Measurements from ENCODE around the gene ADAMTS17.

The ADAMTS17 gene

DNA sequence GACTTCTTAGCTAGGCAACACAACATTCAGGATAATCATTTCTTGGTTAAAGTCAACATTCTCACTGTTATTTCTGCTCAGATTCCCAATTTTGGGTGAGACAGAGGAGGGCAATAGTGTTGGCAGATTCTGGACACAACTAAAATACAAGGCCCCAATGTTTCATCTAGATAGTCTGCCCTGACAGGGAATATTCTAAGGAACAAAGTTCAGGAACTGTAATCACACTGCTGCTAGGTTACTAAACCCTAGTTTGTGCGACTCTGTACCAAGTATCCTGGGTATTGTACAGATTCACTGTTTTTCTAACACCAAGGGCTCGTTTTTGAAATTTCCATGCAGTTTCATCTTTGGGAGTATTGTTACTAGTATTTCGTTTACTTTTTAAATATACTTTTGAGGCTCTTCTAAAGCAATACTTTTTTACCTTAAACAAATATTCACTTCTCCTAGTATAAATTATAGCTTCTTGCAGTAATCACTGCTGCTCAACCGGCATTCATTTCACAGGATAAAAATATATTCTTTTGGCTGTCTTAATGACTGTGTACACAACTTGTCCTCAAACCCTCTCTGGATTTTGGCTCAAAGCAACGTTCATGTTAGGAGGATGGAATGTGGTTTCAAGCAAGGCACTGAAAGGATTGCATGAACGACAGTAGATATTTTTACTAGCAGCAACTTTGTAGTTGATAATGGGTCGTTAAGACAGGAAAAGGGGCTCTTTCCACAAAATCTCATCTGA lies 167.4 kb downstream of the ADAMTS17 start:
- no peak for DNase-seq (ENCODE audit: low read depth)

DNA sequence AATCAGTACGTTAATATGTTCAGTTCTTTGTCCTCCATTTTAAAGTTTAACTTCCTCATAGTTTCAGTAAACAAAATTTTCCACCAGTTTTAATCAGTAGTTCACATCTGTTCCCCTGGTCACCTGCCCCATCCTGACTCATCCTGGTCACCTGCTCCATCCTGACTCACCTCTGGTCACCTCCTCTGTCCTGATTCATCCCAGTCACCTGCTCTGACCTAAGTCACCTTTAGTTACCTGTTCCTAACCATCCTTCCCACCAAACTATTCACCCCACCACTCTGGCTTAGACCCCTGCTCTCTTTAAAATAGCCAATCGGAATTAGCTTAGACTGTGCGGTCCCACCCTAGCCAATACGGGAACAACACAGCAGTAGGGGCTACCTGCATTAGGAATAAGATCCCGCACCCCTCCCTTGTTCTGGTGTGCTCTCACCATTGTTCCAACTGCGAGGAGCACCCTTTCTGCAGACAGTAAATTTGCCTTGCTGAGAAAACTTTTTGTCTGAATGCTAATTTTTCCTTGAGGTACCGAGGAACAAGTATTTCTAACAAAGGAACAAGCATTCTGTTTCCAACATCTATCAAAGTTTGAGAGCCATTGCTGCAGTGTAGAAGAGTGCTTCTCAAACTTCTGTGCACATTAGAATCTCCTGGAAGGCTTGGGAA lies 169.3 kb downstream of the ADAMTS17 start:
- no peak for DNase-seq (ENCODE audit: low read depth)

DNA sequence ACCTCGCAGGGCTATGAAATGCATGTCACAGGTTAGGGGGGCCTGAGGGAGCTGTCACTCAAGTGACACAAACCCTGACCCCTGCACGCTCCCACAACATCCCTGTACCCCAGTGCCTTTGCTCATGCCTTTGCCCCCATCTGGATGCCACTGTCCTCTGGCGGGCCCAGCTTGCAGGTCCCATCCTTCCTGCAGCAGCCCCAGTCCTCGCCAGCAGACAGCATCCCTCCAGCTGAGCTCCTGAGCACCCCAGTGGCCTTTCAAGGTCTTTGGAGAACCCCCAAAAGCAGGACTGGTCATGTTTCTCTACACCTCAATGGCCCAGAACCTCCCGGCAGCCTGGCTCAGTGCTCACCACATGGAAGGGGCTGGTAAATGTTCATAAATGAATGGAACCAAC lies 170.4 kb downstream of the ADAMTS17 start:
- no peak for DNase-seq (ENCODE audit: low read depth)

DNA sequence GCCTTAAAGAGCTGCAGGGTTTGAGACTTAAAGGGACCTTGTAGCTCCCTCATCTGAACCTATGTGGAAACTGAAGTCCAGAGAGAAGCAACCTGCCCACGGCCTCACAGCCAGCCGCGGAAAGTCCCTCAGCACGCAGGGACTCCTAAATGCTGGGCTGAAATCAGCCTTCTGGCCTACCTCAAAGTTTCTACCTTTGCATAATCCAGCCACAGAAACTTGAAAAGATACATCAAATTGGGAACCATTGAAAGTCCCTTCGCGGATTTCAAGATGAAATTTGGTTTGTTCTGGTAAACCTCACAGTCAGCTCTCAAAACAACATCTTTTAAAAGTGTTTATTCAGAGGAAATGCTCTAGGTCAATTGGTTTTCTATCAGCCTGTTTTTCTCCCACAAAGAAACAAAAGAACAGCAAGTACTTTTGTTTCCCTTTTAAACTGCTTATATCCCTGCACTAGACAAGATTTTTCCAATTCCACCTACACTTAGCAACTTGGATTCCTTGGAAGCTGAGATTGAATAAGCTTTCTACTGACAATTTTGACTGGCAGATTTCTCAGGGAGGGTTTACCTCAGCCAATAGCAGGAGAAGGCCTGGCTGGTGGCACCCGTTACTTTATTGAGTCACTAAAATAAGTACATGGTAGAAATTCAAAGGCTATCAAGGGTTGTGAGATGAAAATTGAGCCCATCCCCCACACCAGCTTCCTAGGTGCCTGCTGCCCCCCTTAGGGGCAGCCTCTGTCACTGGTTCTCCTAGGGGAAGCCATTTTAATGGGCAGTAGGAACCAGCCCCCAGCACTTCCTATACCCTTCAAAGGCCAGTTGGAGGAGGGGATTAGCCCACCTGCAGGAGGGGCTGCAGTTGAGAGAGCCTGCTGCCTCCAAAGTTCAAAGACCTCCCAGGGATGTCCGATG lies 171.2 kb downstream of the ADAMTS17 start:
- DNase-seq (ENCODE audit: low read depth) = no peak

DNA sequence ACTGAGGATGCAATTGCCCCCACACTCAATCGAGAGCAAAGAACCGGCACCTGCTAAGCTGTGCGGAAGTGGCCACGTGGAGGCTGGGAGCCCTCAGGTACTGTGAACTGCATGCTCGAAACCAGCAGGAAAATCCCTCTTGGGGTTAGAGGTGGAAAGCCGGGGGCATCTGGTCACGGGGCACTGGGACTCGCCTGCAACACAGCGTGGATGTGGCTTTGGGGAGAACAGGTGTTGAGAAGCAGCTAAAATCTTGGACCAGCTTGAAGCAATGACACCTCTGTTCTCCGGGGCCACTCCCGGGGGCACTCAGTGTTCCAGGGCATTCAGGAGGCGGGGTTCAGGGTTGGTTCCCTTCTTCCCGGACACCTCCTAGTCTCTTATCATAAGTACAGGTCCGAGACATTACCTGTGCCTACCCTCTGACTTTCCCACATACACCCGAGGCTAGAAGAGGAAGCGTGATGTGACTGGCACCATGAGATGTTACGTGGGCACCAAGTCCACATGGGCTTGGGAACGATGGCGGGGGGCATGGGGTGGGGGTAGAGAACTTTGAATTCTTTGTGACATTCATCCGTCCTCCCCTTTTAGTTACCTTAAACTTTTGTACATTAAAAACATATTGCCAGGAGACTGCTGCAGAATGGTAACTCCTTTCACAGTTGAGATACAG lies 172.0 kb downstream of the ADAMTS17 start:
- no peak for DNase-seq (ENCODE audit: low read depth)

DNA sequence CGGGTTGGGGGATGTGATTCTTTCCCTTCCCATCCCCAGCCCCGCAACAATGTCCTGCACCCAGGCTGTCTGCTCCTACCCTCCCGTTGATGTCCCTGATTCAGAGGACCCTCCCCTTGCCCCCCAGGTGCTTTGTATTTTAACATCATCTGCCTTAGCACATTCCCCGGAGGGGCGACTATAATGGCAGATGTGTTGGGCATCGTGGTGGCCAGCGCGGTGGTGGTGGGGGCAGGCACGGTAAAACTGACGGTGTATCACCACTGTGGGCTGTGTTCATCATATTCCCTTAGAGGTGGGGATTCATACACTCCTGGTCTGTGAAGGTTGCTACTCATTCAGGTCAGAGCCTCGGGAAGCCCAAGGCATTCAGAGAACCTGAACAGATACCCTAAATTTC lies 173.0 kb downstream of the ADAMTS17 start:
- DNase-seq (ENCODE audit: low read depth) = no peak

DNA sequence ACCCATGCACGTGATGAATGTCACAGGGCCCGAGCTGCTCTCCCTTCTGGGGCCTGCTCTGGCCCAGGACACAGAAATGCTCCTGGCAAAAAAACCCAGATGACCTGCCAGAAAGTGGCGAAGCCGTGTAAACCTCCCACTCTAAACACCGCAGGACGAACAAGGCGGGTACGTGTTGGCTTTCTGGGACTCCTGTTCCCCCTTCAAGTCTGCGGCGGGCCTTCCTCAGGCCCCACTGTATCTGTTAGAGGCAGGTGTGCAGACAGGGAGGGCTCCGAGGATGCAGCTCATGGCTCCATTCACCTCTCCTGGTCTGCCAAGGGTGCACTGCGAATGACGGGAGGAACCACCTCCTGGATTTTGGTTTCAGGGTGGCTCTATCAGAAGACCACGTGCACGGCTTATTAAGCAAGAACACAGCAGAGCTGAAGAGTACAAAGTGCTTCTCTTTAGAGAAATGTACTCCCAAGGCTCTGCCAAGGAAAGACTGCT lies 173.8 kb downstream of the ADAMTS17 start:
- no peak for DNase-seq (ENCODE audit: low read depth)

DNA sequence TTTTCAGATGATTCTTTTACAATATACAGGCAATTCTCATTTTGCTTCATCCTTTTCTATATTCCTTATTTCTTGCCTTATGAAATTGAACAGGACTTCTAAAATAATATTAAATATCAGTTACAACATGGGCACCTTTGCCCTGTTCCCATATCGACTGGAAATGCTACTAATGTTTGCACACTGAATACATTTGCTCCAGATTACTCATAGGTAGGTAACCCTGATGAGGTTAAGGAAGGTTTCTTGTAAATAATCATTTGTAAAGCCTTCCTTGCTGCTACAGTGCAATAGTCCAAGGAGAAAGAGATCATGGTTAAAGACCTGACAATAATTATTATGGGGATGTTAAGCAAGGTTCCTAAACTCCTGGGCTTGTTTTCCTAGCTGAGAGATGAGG lies 175.5 kb downstream of the ADAMTS17 start:
- DNase-seq (ENCODE audit: low read depth) = no peak

DNA sequence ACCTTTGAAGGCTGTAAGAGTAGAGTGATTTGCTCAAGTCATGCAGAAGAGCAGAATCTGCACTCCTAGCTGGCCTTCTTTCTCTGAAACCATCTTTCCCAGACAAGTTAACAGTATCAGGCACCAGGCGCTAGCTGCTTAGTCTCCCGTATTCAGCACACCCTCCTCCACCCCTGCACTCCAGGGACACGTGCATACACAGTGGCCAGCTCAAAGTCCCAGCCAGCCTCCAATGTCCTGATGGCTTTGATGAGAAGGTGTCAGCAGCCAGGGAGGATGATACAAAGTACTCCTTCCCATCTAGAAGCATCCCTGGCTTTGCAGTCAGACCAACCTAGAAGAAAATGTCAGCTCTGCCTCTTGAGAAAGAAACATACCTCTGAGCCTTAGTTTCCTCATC lies 177.8 kb downstream of the ADAMTS17 start:
- DNase-seq (ENCODE audit: low read depth) = no peak

DNA sequence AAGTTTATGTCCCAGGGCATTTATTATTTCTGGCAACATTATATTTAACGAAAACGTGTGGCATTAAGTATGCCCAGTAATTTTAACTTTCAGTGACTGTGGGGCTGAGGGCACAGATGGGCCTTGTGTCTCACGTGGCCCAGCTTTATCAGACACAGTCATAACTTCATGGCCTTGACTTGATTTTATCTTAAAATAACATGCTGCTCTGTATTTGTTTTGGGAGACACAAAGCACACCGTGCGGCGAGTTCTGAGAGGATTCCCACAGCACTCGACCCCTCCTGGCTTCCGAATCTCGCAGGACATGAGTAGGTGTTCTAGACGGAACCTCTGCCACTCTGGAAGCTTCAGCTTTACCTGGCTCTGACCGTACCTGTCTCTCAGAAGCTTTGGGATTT lies 180.8 kb downstream of the ADAMTS17 start:
- no peak for DNase-seq (ENCODE audit: low read depth)

DNA sequence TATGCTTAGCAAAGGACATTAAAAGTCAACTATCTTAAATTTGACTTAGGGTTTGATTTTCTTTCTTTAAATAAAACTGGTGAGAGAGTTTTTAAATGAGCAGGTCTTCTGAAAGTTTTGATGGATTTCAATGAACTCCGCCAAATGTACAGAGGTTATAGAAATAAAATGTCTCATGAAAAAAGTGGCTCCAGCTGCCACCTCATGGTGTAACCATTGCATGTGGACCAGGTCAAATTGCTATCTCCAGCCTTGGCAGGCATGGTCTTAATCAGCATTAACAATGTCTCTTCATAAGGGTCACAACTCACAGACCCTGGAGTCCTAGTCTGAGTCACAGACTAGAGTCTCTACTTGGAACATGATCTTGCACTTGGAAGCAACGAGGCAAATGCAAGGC lies 182.3 kb downstream of the ADAMTS17 start:
- DNase-seq (ENCODE audit: low read depth) = no peak

DNA sequence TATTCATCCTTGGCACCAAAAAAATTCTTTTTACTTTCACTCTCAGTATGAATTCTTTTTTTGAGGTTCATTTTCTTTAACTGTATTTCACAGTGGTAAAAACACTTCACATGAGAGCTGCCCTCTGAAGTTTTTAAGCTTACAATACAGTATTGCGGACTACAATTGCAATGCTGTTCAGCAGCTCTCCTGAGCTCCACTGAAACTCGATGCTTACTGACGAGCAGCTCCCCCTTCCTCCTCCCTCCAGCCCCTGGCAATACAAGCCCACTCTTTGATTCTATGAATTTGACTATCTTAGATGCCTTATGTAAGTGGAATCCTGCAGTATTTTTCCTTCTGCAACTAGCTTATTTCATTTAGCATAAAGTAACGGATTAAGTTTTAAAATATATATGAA lies 183.4 kb downstream of the ADAMTS17 start:
- no peak for DNase-seq (ENCODE audit: low read depth)

DNA sequence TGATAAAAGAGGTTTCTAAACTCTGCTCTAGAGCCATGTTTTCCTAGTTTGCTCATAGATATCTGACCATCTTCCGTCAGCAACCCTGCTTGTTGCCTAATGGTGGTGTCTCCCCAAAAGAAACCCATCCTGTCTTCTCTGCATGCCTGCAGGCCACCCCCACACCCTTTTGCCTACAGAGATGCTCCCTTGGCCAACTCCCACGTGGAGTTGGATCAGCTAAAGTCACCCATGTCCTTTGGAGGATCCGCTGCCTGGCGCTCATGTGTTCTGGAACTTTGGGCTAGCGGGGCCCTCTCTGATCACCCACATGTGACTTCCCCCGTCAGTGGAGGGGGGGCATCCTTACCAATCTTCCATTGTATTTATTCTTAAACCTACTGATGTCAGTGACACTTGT lies 185.6 kb downstream of the ADAMTS17 start:
- no peak for DNase-seq (ENCODE audit: low read depth)

DNA sequence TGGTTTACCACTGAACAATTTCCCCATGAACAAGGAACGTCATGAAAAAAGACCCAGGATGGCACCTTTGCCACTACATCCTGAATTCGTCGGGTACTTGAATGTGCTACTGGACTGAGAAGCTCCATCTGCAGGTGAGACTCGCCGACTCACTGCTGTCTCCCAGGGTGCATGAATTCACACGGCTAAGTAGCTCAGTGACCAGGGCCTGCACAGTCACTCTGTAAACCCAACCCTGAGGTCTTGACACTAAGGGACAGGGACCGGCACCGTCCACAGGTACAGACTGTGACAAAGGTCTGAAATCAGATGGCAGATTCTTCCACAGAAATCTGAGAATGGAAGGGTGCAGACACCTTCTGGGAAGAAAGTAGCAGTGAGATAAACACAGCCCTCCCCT lies 187.4 kb downstream of the ADAMTS17 start:
- no peak for DNase-seq (ENCODE audit: low read depth)

DNA sequence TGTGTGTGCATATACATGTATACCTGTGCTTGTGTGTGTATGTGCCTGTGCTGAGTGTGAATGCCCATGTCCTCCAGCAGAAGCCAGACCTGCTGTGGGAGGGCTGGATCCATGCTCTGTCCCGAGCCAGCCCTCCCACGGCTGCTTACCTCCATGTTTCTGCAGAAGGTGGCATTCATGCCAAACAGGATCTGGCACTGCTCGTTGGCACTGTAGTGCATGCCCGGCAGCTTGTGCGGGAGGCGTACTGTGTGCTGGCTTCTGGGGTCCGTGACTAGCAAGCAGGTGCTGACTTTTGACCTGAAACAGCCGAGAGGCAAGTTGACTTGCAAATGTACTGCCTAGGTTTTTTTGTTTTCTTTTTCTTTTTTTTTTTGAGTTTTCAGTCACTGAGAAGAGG lies 189.3 kb downstream of the ADAMTS17 start:
- no peak for DNase-seq (ENCODE audit: low read depth)

DNA sequence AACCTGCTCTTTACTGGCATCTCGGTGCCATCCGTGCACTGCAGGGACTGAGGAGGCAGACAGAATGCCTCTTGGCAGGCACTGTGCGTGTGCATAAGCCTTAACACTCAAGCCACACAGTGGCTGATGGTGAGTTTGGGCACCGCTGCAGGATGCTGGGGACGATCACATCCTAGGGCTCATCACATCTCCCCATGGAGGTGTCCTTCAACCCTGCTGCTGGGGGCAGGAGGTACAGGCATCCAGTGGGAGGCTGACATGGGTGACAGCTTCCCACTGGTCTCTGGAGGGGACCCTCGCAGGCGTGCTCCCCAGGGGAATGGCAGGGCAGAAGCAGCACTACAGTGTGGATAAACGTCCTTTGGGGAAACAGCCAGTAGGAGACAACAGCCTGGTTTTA lies 190.9 kb downstream of the ADAMTS17 start:
- no peak for DNase-seq (ENCODE audit: low read depth)

DNA sequence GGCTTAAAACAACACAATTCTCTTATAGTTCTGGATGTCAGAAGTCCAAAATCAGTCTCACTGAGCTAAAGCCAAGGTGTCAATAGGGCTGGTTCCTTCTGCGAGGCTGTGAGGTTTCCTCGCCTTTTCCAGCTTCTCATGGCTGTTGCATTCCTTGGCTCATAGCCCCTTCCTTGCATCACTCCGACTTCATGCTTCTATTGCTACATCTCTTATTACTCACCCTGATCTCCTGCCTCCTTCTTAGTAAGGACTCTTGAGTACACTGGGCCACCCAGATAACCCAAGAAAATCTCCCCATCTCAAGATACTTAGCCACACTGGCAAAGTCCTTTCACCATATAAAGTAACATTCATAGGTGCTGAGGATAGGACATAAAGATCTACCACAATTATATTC lies 193.9 kb downstream of the ADAMTS17 start:
- DNase-seq (ENCODE audit: low read depth) = no peak

DNA sequence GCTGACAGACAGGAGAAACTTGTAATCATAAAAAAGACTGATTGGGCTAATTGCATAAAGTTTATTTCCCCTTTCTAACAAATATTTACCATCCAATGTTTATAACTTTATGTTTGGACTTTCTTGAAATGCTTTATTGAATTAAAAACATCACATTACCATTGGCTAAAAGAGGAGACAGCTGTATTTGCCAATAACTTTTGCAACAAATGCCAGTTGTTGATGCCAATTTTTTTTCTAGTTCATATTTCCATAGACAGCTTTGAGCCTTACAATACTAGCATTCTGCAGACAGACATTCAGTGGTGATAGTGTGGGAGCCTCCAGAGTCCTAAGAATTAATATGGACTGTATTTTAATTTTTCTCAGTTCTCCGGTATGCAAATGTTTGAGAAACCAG lies 198.4 kb downstream of the ADAMTS17 start:
- no peak for DNase-seq (ENCODE audit: low read depth)

DNA sequence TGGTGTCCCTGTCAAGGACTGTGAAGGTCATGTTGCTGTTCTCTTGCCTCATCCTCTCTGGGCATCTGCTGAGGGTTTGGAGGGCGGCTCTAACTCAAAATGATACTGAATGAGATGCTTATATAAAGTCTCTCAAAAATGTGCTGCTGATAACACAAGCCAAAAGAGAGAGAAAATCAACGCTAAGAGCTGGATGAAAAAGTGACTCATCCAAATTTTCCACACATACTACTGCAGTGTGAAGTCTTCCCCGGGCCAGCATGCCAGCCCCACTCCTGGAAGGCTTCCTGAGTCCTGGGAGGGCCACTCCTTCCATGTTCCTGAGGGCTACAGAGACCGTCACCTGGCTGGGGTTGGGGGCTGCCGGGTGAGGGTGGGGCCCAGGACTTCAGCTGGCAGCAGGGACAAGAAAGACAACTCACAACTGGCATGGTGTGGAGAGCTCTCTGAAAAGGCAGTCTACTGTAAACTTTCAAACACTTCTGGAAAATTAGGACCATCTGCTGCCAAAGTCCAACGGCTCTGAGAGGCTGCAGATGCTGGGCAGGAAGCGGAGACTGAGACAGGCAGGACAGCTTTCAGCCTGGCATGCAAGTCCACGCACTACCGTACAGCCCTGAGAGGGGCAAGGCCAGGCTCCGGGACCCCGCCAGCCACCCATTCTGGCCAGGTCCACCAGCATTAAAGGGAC lies 200.3 kb downstream of the ADAMTS17 start:
- DNase-seq (ENCODE audit: low read depth) = peak; percentile 9

DNA sequence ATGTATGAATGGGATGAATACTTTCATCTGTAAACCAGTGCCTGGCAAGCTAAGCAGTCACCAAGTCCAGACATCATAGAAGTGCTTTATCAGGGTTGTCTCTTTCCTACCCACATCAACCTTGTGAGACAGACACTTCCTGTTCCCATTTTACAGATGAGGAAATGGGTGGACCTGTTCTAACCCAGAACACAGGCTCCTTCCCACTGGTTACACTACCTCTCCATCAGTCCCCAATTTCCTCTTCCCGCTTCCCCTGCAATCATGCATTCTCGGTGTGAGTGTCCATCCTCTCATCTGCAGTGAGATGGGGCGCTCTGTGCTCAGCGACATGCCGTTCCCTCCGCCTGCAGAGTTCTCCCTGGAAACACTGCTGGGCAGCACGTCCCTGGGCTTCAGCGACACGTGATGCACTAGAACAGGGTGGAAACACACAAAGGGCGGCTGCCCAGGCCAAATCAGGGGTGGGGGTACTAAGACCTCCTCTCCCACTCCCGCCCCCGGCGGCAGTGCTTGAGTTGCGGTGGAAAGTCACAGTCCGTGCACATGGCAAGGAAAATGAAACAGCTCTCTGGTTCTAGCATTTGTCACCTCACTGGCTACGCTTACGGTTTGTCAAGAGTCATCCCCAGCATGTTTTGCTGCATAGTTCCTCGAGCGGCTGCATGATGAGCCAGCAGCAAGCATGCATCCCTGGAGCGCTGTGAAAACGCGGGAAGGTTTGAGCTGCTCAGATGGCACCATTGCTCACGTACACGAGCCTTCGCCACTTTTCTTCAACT lies 201.1 kb downstream of the ADAMTS17 start:
- no peak for DNase-seq (ENCODE audit: low read depth)

DNA sequence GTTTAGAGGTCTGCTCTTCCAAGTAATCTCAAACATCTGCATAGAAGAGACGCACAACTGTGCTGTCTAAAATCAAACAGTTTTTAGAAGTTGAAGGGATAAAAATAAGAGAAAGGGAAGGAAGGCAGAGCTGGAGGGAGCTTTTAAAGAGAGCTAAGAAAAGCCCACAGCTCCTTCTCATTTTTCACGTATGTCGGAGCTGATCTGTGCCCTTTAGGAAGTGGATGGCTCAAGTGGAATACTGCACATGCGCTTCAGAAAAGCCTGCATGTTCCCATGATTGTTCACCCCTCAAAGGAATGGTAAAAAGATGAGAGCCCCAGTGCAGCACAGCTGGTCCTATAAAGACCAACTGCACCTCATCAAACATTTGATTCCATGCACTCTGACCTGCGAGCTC lies 207.2 kb downstream of the ADAMTS17 start:
- DNase-seq (ENCODE audit: low read depth) = no peak

All from GM04503 (cell line).